A549 (cell line): ENCODE results near the gene TNFAIP8. TPM values are rescaled to one million over a fixed set of nuclear protein-coding genes. Genes with fewer than 3 reads are reported as not detected.

ENCODE experiments used
- ATAC-seq, 2 experiments: fragments of 200-7000 bp in 1 of 2; fragments of >200 bp in 1 of 2; cut with Nextera tagmentation in 1 of 2; cut with Tn5 transposase in 1 of 2; 3 replicates each; pipeline versions ENCODE4 v1.8.0 to v1.9.1; 2018 to 2020; ENCODE audit warnings: mild to moderate bottlenecking in 1 of 2, moderate library complexity in 1 of 2
- CTCF ChIA-PET: fragments of 300-600 bp; sonication (Branson Sonifier 250); formaldehyde crosslinking; extraction: SDS; loops from one replicate; lab custom pipeline; 2021; ENCODE audit warnings: antibody characterized with exemption, inconsistent platforms; lab: Yijun Ruan, JAX
- POLR2A ChIA-PET: fragments of 350-600 bp; formaldehyde crosslinking; extraction: SDS; loops from one replicate; lab custom pipeline; 2021; ENCODE audit warnings: antibody characterized with exemption, inconsistent platforms; lab: Yijun Ruan, JAX
- DNase-seq, 2 experiments: peaks; one replicate each; pipeline versions ENCODE4 v3.0.0 to v3.0.0-alpha.2; 2011 to 2016; ENCODE audit warnings: low read depth in 1 of 2, low spot score in 1 of 2
- FAIRE-seq: peaks from 2 replicates; lab custom pipeline; 2011; peaks lifted over from hg19 to GRCh38; lab: Jason Lieb, UNC
- H3K27ac ChIP-seq, 2 experiments: fragments of >200 bp; sonication (Bioruptor Twin); formaldehyde crosslinking; 3 replicates each; pipeline ENCODE4 v1.5.1; 2016 to 2017
- H3K4me1 ChIP-seq: fragments of >200 bp; sonication (Bioruptor Twin); formaldehyde crosslinking; 3 replicates; pipeline ENCODE4 v1.6.1; 2016
- H3K4me2 ChIP-seq: fragments of >200 bp; sonication (Bioruptor Twin); formaldehyde crosslinking; 3 replicates; pipeline ENCODE4 v1.6.1; 2016
- H3K4me3 ChIP-seq: fragments of >200 bp; sonication (Bioruptor Twin); formaldehyde crosslinking; 3 replicates; pipeline ENCODE4 v1.5.1; 2016
- H3K9me3 ChIP-seq: fragments of >200 bp; sonication (Bioruptor Twin); formaldehyde crosslinking; 3 replicates; pipeline ENCODE4 v1.6.1; 2016
- BHLHE40 ChIP-seq: IDR thresholded peaks from 2 replicates; pipeline ENCODE4 v1.6.1; 2012; ENCODE audit warnings: low read depth, low read length, inconsistent platforms
- CBX2 ChIP-seq: fragments of 200-600 bp; sonication (generic); IDR thresholded peaks from 2 replicates; pipeline ENCODE4 v1.6.1; 2016; ENCODE audit warnings: low read depth, mild to moderate bottlenecking, borderline replicate concordance
- CHD4 ChIP-seq: fragments of 200-600 bp; sonication (generic); IDR thresholded peaks from 2 replicates; pipeline ENCODE4 v1.6.1; 2016; ENCODE audit warnings: antibody characterized with exemption, mild to moderate bottlenecking, borderline replicate concordance
- ESRRA ChIP-seq: fragments of 150-350 bp; IDR thresholded peaks from 2 replicates; pipeline ENCODE4 v1.6.1; 2014; ENCODE audit warnings: mild to moderate bottlenecking, low read length, borderline replicate concordance
- FOSB ChIP-seq: fragments of 250-450 bp; sonication (Bioruptor Pico); IDR thresholded peaks from 2 replicates; pipeline ENCODE4 v1.5.0; 2020; ENCODE audit warnings: mild to moderate bottlenecking, moderate library complexity
- FOSL2 ChIP-seq, 2 experiments: fragments of 450-650 bp in 1 of 2; fragments of >200 bp in 1 of 2; sonication (Bioruptor Twin) in 1 of 2; formaldehyde crosslinking; IDR thresholded peaks; 2 replicates each; pipeline versions ENCODE4 v1.5.0 to v1.6.1; 2016 to 2020; ENCODE audit warnings: mild to moderate bottlenecking in 1 of 2, moderate library complexity in 1 of 2
- FOXS1 ChIP-seq: fragments of 250-450 bp; sonication (Bioruptor Pico); IDR thresholded peaks from 2 replicates; pipeline ENCODE4 v1.5.0; 2020; ENCODE audit warnings: mild to moderate bottlenecking, moderate library complexity
- HEYL ChIP-seq: fragments of 250-450 bp; sonication (Bioruptor Pico); IDR thresholded peaks from 2 replicates; pipeline ENCODE4 v1.8.0; 2021; ENCODE audit warnings: mild to moderate bottlenecking, moderate library complexity
- HOXA7 ChIP-seq: fragments of 250-450 bp; sonication (Bioruptor Pico); IDR thresholded peaks from 2 replicates; pipeline ENCODE4 v1.5.0; 2020; ENCODE audit warnings: mild to moderate bottlenecking, moderate library complexity
- HOXB5 ChIP-seq: fragments of 250-450 bp; sonication (Bioruptor Pico); IDR thresholded peaks from 2 replicates; pipeline ENCODE4 v1.5.0; 2020; ENCODE audit warnings: mild to moderate bottlenecking, moderate library complexity
- KDM5A ChIP-seq: fragments of 200-600 bp; sonication (generic); IDR thresholded peaks from 2 replicates; pipeline ENCODE4 v1.6.1; 2016; ENCODE audit warnings: antibody characterized with exemption, mild to moderate bottlenecking
- MAFK ChIP-seq: fragments of 450-650 bp; IDR thresholded peaks from 2 replicates; pipeline ENCODE4 v1.6.1; 2014; ENCODE audit not compliant: partially characterized antibody
- NR3C1 ChIP-seq: fragments of >200 bp; sonication (Bioruptor Twin); formaldehyde crosslinking; IDR thresholded peaks from 3 replicates; pipeline ENCODE4 v1.6.1; 2017
- PHF8 ChIP-seq: fragments of 200-600 bp; sonication (generic); IDR thresholded peaks from 2 replicates; pipeline ENCODE4 v1.6.1; 2016; ENCODE audit warnings: low read depth, mild to moderate bottlenecking, antibody characterized with exemption, moderate library complexity, borderline replicate concordance
- RARB ChIP-seq: fragments of 250-450 bp; sonication (Bioruptor Pico); IDR thresholded peaks from 2 replicates; pipeline ENCODE4 v1.8.0; 2021; ENCODE audit warnings: mild to moderate bottlenecking, moderate library complexity
- ZC3H11A ChIP-seq: fragments of 450-650 bp; IDR thresholded peaks from 2 replicates; pipeline ENCODE4 v1.6.1; 2014; ENCODE audit warnings: antibody characterized with exemption, mild to moderate bottlenecking
- ZNF302 ChIP-seq: fragments of 250-450 bp; sonication (Bioruptor Pico); IDR thresholded peaks from 2 replicates; pipeline ENCODE4 v1.9.0; 2021; ENCODE audit warnings: inconsistent platforms, mild to moderate bottlenecking, moderate library complexity
- WGBS: methylation state at CpG from one replicate; pipeline ENCODE4 v1.1.6; 2017; ENCODE audit errors: missing lambda C conversion rate; 5-methylcytosine and 5-hydroxymethylcytosine counted together
- polyA plus RNA-seq, 4 experiments: library from polyadenylated mRNA; depleted of rRNA in 3 of 4; stranded (reverse); fragments of >200 nt; fragmentation: RNase III in 1 of 4; extraction: RNeasy Plus Mini Kit Qiagen cat#74134 plus additional on column Dnase treatment in 1 of 4; gene quantifications; 2 replicates in 3 of 4; 3 replicates in 1 of 4; pipeline ENCODE4 v1.2.3, GENCODE V29; 2011 to 2017
- TF ChIP-seq, protein P1 (sequence below): IDR thresholded peaks from 2 replicates; pipeline ENCODE4 v1.6.1; 2012
- TF ChIP-seq, protein P2 (sequence below): IDR thresholded peaks from 2 replicates; pipeline ENCODE4 v1.6.1; 2012
- TF ChIP-seq, protein P3 (sequence below): fragments of 450-650 bp; IDR thresholded peaks from 2 replicates; pipeline ENCODE4 v1.6.1; 2014; ENCODE audit warnings: antibody characterized with exemption
- TF ChIP-seq, protein P4 (sequence below): fragments of >200 bp; sonication (Bioruptor Twin); formaldehyde crosslinking; IDR thresholded peaks from 3 replicates; pipeline ENCODE4 v1.6.1; 2016

Gene TNFAIP8
- polyA plus RNA-seq, 2 of the 4 experiments (the other 2 are of a cell fraction) = 34.9 to 35.7 TPM

DNA sequence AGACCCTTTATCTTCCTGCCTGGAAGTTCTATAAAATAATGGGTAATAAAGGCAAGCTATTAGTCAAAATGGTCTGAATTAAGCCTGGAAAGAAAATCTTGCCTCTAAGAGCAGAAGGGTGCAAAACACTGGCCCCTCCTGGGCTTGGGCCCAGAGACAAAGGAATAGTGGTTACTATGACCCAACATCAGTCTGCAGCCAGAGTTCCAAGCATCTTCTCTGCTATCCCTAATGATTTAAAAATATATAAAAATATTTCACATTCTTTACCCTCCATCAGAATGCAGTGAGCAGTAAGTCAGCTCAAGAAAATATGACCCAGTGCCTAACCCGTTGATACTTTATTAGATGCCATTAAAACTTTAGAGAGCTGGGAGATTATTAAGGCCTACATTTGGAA is 14.7 kb downstream of the TNFAIP8 start (continued):
- TF ChIP-seq HOXA7 (CRISPR knock-in tag) = no peak

DNA sequence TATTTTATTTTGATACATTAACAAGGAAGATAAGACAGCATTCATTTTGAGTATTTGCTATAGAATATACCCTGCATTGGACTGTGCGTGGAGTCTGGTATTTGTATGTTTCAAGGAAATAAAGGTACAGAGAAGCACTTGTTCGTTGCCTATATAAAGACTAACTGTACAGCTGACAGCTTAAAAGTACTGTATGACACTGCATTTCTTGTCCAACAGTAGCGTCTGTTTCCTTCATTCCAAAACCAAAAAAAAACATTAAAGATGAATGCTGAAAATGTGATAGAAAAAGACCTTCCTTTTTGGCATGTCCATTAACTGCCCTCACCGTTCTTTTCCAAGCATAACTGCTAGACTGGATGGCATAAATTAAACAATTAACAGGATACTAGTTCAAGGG is 15.3 kb downstream of the TNFAIP8 start:
- ChIA-PET CTCF (no interaction called here), POLR2A (no interaction called here)
- WGBS = 91% methylated on average over 4 of the region's 4 CpGs
- FAIRE-seq (no peak), ATAC-seq (no peak), DNase-seq (no peak)
- TF ChIP-seq BHLHE40 (no peak), CBX2 (no peak)
- TF ChIP-seq, protein P1, sequence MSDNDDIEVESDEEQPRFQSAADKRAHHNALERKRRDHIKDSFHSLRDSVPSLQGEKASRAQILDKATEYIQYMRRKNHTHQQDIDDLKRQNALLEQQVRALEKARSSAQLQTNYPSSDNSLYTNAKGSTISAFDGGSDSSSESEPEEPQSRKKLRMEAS = no peak
- H3K4me3 ChIP-seq = no peak overlapping the region
- no peak overlapping the region for H3K27ac ChIP-seq
- no peaks in the 10 kb centered on the region for H3K4me1 ChIP-seq
- no peak overlapping the region for H3K4me2 ChIP-seq
- H3K9me3 ChIP-seq = no peaks in the 10 kb centered on the region

DNA sequence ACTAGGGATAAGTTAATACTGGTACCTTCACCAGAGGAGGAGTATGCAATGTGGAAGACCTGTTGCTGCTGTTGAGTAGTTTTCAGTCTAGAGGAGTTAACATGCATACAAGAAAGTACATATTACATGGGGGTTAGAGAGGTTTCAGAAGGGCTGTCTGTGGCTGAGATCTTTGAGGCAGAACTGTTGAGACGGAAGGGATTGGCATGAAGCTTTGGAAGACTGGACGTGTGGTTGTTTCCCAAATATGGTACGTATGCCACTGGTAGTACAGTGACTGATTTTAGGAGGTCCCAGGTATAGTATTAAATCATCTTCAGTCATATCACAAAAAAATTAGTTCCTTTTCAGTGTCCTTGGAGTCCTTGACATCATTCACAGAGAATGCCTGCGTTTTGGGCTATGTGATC is 17.6 kb downstream of the TNFAIP8 start:
- ChIA-PET CTCF (interaction anchor here (1.7 kb wide), 1 partner anchor 38 kb away, joined by 6 read pairs; no protein-coding TSS in a partner anchor), POLR2A (no interaction called here)
- Histone ChIP-seq H3K9me3 (no peaks in the 10 kb centered on the region), H3K4me3 (no peak overlapping the region), H3K4me1 (no peaks in the 10 kb centered on the region), H3K4me2 (no peak overlapping the region), H3K27ac (no peak overlapping the region)
- FAIRE-seq (no peak), ATAC-seq (no peak), DNase-seq (no peak)
- WGBS = 90% methylated on average over 4 of the region's 4 CpGs
- TF ChIP-seq NR3C1 (no peak), ESRRA (no peak), ZC3H11A (no peak), HOXB5 (CRISPR knock-in tag) (no peak), KDM5A (no peak), RARB (CRISPR knock-in tag) (no peak), CHD4 (no peak), PHF8 (no peak)
- TF ChIP-seq, protein P2, sequence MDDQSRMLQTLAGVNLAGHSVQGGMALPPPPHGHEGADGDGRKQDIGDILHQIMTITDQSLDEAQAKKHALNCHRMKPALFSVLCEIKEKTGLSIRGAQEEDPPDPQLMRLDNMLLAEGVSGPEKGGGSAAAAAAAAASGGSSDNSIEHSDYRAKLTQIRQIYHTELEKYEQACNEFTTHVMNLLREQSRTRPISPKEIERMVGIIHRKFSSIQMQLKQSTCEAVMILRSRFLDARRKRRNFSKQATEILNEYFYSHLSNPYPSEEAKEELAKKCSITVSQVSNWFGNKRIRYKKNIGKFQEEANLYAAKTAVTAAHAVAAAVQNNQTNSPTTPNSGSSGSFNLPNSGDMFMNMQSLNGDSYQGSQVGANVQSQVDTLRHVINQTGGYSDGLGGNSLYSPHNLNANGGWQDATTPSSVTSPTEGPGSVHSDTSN = no peak
- TF ChIP-seq, protein P3, sequence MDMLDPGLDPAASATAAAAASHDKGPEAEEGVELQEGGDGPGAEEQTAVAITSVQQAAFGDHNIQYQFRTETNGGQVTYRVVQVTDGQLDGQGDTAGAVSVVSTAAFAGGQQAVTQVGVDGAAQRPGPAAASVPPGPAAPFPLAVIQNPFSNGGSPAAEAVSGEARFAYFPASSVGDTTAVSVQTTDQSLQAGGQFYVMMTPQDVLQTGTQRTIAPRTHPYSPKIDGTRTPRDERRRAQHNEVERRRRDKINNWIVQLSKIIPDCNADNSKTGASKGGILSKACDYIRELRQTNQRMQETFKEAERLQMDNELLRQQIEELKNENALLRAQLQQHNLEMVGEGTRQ = no peak

DNA sequence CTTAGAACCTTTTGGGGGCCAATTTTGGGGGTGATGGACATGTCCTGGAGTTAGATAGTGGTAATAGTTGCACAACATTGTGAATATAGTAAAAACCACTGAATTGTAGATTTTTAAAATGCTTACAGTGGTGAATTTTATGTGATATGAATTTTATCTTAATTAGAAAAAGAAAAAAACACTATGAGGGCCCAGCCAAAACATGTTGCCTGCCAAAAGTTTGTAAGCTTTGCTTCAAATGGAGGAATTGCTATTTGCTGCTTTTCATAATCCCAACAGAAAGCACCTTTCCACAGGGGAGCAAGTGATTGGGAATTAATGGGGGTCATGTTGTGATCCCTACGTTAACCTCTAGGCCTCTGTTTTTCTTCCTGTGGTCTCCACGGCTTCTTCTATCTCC is 19.1 kb downstream of the TNFAIP8 start:
- no peak for TF ChIP-seq CBX2
- Histone ChIP-seq H3K4me2 (no peak overlapping the region), H3K4me1 (no peaks in the 10 kb centered on the region), H3K4me3 (no peak overlapping the region), H3K27ac (no peak overlapping the region), H3K9me3 (no peaks in the 10 kb centered on the region)
- WGBS = 88% methylated on average over 2 of the region's 2 CpGs
- ChIA-PET CTCF (no interaction called here), POLR2A (no interaction called here)
- FAIRE-seq = no peak
- ATAC-seq = no peak
- DNase-seq = no peak

DNA sequence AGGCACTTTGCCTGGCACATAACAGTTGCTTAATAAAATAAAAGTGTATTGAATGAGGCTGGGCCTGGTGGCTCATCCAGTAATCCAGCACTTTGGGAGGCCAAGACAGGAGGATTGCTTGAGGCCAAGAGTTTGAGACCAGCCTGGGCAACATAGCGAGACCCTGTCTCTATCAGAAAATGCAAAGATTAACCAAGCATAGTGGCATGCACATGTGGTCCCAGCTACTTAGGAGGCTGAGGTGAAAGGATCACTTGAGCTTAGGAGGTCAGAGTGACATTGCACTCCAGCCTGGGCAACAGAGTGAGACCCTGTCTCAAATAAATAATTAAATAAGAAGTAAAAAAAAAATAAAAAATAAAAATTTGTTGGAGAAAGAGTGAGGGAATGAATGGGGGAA is 21.2 kb downstream of the TNFAIP8 start:
- no peak for FAIRE-seq
- TF ChIP-seq FOSB (no peak), MAFK (no peak), FOSL2 (IDR thresholded peaks at IDR 0.05) (no peak), FOSL2 (CRISPR knock-in tag; IDR thresholded peaks at IDR 0.05) (no peak), HEYL (CRISPR knock-in tag) (no peak), RARB (CRISPR knock-in tag) (no peak), ZNF302 (CRISPR knock-in tag) (no peak), FOXS1 (CRISPR knock-in tag) (no peak)
- TF ChIP-seq, protein P4, sequence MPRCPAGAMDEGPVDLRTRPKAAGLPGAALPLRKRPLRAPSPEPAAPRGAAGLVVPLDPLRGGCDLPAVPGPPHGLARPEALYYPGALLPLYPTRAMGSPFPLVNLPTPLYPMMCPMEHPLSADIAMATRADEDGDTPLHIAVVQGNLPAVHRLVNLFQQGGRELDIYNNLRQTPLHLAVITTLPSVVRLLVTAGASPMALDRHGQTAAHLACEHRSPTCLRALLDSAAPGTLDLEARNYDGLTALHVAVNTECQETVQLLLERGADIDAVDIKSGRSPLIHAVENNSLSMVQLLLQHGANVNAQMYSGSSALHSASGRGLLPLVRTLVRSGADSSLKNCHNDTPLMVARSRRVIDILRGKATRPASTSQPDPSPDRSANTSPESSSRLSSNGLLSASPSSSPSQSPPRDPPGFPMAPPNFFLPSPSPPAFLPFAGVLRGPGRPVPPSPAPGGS = no peak
- Histone ChIP-seq H3K9me3 (no peaks in the 10 kb centered on the region), H3K4me1 (no peaks in the 10 kb centered on the region), H3K4me2 (no peak overlapping the region), H3K27ac (no peak overlapping the region), H3K4me3 (no peak overlapping the region)
- DNase-seq = no peak
- POLR2A ChIA-PET = no interaction called here
- WGBS = 100% methylated on average over 1 of the region's 1 CpG
- CTCF ChIA-PET = interaction anchor here (1.3 kb wide), 1 partner anchor 13 kb away, joined by 4 read pairs; no protein-coding TSS in a partner anchor
- no peak for ATAC-seq
